Left renal cortex interstitium (tissue), 4 donors: ENCODE data around the gene CSNK2A1. TPM values are rescaled to one million over a fixed set of nuclear protein-coding genes. Genes with fewer than 3 reads are reported as not detected.
"Not testable (repeated sequence)": the region's sequence is repeated elsewhere in the genome, so short reads cannot be mapped to it uniquely, and the experiment has no call there.

Source experiments
- DNase-seq, 4 donors: peaks; one replicate each; pipeline ENCODE4 v3.0.0-alpha.2; 2013; ENCODE audit warnings: low read depth in 4 of 4, low spot score in 2 of 4, missing footprints in 1 of 4
- polyA plus RNA-seq, 4 donors: library from polyadenylated mRNA; unstranded; fragments of 120-200 nt; gene quantifications; one replicate each; pipeline ENCODE4 v1.2.1, GENCODE V29; 2013; ENCODE audit not compliant: insufficient read length in 4 of 4

Gene CSNK2A1
- polyA plus RNA-seq, 4 donors = 127 to 158 (median 142) TPM

DNA sequence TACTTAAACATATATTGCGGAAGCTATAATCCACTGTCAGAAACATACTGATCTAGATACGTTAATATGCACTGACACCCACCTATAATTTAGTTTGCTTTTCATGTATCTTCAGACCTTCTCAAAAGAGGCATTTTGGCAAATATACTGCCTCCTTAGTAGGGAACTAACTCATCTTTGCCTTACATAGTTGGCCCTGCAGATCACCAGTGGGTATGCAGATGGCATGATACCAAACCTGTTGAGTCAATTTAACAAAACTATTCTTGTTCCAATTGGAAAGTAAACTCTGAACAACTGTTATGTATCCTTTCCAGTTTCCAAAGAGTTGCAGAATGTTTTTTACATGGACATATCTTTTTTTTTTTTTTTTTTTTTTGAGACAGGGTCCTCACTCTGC lies 45.6 kb downstream of the CSNK2A1 start:
- no peak for DNase-seq

DNA sequence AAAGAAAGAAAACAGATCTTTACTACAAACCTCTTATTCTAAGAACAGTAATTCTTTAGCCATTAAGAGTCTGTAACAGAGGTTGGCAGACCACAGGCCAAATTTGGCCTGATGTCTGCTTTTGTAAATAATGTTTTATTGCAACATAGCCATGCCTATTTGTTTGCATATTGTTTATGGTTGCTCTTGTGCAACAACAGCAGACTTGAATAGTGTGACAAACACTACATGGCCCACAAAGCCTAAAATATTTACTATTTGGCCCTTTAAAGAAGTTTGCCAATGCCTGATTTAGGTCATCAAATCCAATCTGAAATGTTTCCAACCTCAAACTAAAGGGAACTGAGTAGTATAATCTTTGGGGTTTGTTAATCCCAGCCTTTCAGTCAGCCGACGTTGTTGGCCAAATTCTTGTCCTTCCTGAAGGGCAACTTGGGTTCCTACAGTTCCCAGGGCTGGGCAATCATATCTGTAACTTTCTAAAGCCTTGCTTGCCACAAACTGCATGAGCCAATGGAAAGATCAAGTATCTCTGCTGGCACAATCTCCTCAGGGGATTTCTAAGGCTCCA lies 47.4 kb downstream of the CSNK2A1 start:
- no peak for DNase-seq

DNA sequence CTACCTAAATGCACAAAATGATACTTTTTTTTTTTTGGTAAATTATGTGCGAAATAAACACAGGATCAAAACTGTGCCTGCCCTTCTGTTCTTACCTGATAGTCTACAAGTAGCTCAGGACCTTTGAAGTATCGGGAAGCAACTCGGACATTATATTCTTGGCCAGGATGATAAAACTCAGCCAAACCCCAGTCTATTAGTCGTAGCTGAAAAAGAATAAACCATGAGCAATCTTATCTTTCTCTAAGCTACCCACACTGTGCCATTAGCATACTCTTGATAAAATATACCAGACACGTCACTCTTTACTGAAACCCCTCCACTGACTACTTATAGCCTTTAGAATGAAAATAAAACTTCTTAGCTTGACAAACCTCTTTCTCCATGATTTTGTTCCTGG lies 51.4 kb downstream of the CSNK2A1 start:
- no peak for DNase-seq

DNA sequence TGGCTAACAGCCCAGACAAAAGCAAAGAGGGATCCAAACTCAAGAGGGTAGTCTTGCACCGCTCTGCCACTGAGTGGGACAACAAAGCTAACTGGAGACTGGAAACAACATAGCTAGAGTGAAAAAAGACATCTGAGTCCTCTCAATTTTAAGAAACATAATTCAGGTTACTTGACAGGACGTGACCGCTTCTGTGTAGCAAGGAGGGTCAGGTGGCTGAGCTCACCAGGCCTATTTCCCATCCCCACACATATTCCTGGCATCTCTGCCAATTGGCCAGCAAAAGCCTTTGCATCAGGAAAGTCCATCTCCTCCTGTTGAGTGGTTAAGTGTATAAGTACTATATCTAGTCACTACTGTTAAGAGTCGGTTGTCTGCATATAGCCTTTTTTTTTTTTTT lies 55.9 kb downstream of the CSNK2A1 start:
- DNase-seq = no peak

DNA sequence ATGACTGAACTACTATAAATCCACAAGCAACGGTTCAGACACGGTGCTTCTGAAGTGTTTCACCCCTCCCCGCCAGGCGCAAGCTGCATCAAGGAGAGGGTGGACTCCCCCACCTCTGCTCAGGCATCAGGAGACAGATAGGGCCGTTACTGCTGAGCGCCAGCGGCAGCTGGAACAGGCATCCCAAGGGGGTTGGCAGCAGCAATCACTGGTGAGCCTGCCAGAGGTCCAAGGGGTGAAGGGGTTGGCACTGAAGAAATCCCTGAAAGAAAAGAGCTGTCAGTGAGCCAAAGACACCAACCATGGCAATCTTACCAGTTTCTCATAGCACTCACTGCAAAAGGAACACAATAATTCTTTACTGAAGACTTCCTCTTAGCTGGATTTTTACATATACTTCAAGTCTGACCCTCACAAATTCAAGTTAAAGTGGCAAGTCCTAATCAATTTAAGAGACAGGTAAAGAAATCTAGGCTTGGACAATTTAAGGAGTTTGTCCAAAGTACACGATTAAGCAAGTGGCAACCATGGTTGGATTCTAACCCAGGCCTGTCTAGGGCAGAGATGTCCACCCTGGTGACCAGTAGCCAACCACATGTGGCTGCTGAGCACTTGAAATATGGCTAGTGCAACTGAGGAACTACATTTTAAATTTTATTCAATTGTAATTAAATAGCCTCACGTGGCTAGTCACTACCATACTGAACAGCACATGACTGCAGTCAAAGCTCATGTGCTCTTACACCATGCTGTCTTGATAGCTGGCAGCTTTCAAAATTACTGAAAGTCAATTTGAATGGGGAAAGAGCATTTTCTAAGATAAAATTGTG lies 59.6 kb downstream of the CSNK2A1 start:
- DNase-seq = no peak

DNA sequence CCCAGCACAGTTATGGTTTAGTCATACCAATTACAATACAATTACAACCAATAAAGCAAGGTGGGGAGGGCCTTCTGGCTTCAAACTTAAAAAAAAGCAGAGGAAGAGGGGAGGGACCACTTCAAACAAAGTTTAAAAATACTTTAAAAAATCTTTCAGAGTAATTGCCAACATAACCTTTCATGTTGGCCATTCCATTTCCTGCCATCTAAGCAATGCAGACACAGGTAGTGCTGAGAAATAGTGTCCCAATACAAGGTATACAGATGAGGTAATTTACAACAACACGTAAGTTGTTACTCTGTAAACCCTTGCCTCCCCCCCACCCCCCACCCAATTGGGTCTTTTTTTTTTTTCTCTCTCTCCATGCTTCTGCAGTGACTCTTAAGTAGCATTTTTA lies 62.4 kb downstream of the CSNK2A1 start:
- no peak for DNase-seq

DNA sequence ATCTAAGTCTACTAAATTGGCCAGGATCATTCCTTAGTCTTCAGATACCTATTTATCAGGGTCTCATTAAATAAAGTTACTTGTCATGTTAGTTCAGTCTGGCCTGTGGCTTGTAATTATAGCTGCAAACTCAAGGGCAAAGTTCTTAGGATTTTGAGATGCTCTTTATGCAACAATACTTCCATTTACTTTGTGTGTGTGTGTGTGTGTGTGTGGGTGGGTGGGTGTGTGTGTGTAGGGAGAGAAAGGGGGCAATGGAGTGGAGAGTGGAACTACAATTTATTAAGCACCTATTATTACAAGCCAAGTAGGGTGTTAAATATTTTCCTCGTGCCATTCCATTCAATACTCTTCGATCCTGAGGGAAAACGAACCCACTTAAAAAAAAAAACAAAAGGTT lies 63.5 kb downstream of the CSNK2A1 start:
- no peak for DNase-seq

DNA sequence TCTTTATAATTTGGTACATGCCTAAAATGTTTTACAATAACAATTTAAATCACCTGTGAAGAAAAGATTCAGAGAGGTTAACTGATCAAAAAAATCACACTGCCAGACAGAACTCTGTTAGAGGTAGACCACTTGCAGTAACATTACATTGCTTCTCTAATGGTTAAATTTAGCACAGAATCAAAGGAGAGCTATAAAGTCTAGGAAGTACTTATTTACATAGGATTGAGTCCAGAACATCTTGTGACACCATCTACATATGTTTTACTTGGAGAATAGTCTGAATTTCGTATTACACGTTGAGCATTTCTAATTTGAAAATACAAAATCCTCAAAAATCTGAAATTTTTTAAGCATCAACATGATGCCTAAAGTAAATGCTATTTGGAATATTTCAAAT lies 64.1 kb downstream of the CSNK2A1 start:
- DNase-seq = no peak

DNA sequence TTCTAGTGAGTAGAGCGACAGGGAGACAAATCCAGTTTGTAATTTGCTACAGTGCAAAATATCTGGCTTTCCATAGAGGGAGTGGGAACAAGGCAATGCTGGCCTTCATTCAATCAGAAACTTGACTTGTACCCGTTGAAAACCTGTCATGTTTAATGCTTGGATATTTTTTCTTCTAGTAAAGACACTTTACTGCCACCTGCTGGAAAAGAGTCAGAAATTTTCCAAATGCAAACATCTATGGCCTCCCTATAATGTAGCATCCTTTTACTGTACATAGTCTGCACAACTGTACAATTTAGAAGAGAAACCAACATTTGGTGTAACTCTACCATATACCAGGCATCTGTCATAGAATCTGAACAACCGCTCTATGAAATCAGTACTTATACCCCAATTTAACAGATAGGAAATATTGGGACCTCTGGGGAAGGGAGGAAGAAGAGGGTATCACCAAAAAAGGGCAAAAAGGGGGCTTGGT lies 64.6 kb downstream of the CSNK2A1 start:
- DNase-seq = peak in 3 of 4 donors; percentile 32 to 55 (median 41)

DNA sequence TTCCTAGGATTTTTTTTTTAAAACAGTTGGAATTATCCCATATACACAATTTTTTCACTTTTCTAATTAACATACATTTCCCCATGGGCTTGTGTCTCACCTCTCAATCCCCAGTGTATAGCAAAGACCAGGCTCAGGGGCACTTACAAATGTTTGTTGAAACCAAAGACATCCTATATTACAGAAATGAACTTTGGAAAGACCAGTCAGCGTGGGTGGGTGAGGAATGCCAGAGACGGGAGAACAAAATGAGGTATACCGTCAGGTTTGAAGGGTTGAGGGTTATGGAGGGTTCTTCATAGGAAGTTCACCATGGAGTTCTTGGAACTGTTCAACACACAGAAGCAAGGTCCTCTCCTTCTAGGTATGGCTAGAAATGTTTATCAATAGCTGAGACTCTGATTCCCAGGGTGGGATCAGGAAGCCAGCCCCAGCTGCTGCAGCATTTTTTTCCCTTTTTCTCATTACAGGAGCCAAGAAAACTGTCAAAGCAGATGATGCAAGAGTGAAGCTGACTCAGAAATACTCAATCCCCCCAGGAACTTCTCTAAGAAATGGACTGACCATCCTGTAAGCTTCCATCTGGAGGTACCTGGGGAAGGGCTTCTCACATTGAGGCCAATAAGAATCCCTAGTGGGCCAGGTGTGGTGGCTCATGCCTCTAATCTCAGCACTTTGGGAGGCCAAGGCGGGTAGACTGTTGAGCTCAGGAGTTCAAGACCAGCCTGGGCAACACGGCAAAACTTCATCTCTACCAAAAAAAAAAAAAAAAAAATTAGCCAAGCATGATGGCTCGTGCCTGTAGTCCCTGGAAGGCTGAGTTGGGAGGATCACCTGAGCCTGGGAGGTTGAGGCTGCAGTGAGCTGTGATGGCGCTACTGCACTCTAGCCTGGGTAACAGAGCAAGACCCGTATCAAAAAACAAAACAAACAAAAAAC lies 65.3 kb downstream of the CSNK2A1 start:
- DNase-seq = no peak

DNA sequence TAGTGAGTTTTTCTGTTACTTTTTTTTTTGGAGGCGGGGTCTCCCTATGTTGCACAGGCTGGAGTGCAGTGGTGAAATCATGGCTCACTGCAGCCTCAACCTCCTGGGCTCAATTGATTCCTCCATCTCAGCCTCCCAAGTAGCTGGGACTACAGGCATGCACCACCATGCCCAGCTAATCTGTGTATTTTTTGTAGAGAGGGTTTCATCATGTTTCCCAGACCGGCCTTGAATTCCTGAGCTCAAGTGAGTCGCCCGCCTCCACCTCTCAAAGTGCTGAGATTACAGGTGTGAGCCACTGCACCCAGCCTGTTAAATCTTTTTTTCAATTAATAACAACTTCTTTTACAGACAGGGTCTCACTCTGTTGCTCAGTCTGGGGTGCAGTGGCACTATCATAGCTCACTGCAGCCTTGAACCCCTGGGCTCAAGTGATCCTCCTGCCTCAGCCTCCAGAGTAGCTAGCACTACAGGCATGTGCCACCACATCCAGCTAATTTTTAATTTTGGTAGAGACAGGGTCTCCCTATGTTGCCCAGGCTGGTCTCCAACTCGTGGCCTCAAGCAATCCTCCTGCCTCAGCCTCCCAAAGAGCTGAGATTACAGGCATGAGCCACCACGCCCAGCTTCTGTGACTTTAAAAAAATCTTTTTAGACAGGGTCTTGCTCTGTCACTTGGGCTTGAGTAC lies 66.9 kb downstream of the CSNK2A1 start:
- not testable (repeated sequence) for DNase-seq

DNA sequence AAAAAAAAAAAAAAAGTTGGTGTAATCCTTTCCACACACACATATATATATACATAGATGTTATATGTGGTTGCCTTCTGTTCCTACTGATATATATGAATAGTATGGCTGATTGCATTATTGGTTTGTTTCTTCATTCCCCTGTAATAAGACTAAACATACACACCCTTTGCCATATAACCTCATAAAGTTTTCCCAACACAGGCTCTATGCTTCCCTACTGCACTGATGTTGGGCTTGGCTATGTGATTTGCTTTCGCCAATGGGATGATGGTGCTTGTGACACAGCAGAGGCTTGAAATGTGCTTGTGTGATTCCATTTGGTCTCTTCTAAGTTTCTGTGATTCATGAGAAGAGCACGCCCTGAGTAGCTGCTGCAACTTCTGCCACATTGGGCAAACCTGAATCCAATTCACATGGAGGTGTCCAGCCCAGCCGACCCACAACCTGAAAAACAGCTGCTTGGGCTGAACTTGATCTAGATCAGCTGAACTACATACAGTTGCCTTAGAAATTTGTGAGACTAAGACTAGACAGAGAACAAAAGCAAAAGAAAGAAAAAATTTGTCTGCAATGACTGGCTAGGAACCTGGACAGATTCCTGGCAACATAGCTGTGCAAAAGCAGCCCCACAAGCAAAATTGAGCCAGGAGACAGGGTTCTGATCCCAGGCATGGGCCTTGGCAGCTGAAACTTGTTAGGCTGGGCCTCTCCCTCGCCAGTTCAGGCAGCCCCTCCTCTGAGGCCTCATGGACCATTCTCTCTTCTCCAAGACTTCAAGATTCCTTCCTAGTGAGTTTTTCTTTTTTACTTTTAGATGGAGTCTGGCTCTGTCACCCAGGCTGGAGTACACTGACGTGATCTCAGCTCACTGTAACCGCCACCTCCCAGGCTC lies 67.9 kb downstream of the CSNK2A1 start:
- DNase-seq = no peak

DNA sequence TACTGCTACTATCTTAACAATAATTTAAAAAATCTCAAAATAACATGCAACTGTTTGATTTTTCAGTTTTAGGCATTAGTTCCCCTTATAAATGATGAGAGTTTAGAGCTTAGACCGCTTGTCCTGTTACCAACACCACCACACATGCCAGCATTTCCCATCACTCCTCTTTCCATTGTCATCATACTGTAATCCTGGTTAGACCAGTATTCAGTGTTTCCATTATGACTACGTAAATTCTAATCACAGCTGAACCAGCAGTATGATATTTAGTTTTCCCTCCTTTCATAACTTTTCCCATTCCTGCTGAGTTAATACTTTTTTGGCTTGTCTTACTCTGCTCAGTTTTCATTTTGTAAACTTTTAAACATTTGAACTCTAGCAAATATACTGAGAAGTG lies 69.0 kb downstream of the CSNK2A1 start:
- DNase-seq = no peak

DNA sequence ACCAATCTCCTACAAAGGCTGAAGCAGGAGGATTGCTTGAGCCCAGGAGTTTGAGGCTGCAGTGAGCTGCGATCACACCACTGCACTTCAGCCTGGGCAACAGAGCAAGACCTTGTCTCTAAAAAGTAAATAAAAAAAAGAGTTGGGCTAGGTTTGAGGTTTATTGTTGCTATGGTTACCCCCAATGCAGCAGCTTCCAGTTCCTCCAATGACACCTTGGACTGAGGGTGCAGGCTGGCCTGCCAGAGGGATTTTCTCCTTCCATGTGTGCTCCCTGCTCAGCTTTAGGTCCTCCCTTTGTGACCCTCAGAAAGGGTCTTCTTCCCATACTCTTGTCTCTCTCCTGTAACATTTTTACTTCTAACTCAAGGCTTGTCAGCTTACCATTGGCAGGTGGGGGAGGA lies 70.7 kb downstream of the CSNK2A1 start:
- DNase-seq = no peak

DNA sequence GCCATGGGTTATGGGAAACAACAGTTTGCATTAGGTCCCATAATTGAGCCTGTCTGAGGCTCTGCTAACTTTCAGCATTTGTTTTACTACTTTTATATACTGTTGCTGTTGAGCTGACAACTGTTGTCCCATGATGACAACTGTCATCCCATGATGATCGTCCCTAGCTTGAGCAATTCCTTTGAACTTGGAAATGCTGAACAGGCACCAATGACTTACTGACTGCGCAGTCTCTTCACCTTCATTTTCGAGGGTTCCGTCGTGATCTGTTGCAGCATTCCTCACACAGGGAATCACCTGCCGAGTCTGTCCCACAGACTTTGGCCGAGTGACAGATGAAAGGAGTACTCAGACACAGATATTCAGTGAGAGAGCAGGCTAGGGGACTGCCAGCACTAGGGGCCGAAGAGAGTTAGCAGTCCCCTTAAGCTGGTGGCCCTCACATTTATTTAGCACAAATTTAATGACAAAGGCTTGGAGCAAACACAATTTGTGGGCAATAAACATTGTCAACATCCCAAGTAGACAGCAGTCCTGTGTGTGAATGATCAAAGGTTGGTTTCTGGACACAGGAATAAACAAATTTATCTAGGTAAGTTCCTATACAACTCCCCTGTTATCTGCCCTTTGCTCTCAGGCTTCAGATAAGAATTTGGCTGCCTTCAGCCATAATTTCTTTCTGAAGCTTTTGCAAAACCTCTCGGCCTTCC lies 71.3 kb downstream of the CSNK2A1 start:
- DNase-seq = no peak

DNA sequence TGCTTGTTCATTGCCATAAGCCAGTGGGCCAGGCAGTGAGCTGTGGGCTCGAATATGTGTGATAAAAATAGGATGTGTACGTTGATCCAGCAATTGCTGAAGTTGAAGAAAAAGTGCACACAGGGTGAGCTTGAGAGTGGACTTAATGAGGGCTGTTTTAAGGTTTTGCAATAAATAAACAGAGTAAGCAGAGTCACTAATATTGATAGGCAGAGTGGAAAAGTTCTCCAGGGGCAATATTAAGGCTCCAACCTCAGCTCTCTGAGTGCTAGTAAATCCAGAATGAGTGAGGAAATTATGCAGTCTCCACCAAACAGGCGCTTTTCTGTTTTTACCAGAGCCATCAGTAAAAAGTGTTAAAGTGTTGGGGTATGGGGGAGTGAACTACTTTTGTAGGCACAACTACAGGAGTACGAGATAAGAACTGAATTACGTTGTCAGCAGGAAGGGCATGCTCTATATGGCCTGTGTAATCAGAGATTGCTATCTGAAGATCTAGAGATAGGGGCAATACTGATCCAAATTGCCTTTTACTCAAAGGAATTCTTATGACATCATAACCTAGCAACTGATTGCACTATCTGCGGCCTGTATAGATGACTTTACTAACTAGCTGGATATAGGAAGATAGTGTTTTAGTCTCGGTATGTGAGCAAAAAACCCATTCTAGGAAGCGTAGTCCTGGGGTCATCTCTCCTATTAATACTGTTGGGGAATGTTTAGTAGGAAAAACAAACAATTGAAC lies 73.7 kb downstream of the CSNK2A1 start:
- DNase-seq = no peak

DNA sequence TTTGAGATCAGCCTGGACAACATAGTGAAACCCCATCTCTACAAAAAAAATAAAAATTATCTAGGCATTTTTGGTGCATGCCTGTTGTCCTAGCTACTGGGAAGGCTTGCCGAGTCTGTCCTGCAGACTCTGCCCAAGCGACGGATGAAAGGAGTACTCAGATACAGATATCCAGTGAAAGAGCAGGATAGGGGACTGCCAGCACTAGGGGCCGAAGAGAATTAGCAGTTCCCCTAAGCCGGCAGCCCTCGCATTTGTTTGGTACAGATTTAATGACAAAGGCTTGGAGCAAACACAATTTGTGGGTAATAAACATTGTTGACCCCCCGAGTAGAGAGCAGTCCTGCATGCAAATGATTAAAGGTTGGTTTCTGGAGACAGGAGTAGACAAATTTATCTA lies 75.8 kb downstream of the CSNK2A1 start:
- no peak for DNase-seq
